NCI-H2107 treated with DMSO at 0.1 percent for 48 hours (cell line): ENCODE results near the gene GCNT2.
"Not testable (repeated sequence)": the region's sequence is repeated elsewhere in the genome, so short reads cannot be mapped to it uniquely, and the experiment has no call there.

Experiments
- DNase-seq: peaks from one replicate; lab custom pipeline; 2025; ENCODE audit not compliant: unreplicated experiment; lab: John Stamatoyannopoulos, UW

Gene GCNT2

DNA sequence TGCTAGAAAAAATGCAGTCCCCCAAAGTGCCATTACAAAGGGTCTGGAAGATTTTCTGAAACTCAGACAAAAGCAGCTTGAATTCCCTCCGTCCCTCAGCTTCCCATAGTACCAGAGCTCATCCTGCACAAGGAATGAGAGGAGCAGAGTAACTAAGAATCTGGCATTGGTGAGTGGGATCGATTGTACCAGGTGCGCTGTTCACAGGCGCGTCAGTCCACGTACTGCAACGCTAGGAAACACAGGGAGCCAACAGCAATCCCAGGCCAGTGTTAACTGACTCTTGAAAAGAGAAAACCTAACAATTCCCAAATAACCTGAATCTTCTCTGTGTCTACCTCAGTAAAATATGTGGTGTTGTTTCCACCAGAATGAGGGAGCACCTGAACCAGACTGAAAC lies 77.9 kb downstream of the GCNT2 start:
- no peak for DNase-seq

DNA sequence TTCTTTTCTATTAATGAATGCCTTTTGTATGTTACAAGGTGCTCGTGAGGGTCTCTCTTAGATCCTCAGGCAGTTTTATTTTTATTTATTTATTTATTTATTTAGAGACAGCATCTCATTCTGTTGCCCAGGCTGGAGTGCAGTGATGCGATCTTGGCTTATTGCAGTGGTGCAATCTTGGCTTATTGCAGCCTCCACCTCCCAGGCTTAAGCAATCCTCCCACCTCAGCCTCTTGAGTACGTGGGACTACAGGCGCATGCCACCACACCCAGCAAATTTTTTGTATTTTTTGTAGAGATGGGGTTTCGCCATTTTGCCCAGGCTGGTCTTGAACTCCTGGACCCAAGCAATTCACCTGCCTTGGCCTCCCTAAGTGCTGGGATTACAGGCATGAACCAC lies 79.5 kb downstream of the GCNT2 start:
- not testable (repeated sequence) for DNase-seq

GRCh38 chr6:10603219-10603618 lies 82.1 kb downstream of the GCNT2 start:
- DNase-seq, result no peak

DNA sequence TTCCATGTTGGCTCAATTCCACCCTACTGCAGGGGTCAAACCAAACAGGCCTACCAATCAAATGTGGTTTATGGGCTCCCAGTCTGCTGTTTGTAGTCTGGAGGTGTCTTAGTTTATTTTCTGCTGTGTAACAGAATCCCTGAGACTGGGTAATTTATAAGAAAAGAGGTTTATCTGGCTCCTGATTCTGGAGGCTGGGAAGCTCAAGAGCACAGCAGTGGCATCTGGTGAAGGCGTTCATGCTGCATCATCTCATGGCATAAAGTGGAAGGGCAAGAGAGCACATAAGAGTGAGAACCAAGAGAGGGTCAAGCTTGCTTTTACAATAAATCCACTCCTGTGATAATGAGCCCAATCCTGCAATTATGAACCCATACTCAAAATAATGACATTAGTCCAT lies 87.9 kb downstream of the GCNT2 start:
- DNase-seq, result no peak

- DNase-seq, result no peak
Observed at GRCh38 chr6:10610289-10610688, 89.1 kb downstream of the GCNT2 start.

- DNase-seq, result no peak
Observed at GRCh38 chr6:10612161-10612560, 91.0 kb downstream of the GCNT2 start.

- no peak for DNase-seq
Observed at GRCh38 chr6:10613077-10613476, 91.9 kb downstream of the GCNT2 start.

- peak; percentile 3 for DNase-seq
Observed at GRCh38 chr6:10613723-10614122, 92.6 kb downstream of the GCNT2 start.

GRCh38 chr6:10615675-10616074 lies 94.5 kb downstream of the GCNT2 start:
- no peak for DNase-seq

- DNase-seq, result not testable (repeated sequence)
Observed at GRCh38 chr6:10616266-10616665, 95.1 kb downstream of the GCNT2 start.

GRCh38 chr6:10617008-10617696 lies 96.0 kb downstream of the GCNT2 start:
- no peak for DNase-seq

DNA sequence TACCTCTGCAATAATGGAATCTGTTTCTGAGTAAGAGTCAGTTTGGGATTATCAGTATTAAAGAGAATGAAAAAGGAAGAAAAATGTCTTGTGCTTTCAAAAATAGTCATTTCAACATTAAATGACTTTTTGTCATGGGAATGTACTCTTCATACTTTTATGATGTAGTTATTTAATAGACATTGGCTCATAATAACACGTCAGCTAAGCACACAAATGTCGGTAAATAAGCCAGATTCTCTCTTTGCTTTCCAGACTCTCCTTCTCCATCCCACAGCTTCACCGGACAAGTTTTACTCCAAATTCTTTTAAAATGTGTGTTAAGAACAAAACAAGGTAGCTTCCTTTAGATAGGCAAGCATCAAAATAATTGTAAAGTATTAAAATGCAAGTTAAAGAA lies 97.3 kb downstream of the GCNT2 start:
- no peak for DNase-seq

- peak; percentile 0 for DNase-seq
Observed at GRCh38 chr6:10621213-10621612, 100.1 kb downstream of the GCNT2 start.

- no peak for DNase-seq
Observed at GRCh38 chr6:10621847-10622246, 100.7 kb downstream of the GCNT2 start.

- DNase-seq, result no peak
Observed at GRCh38 chr6:10624836-10625235, 103.7 kb downstream of the GCNT2 start.

DNA sequence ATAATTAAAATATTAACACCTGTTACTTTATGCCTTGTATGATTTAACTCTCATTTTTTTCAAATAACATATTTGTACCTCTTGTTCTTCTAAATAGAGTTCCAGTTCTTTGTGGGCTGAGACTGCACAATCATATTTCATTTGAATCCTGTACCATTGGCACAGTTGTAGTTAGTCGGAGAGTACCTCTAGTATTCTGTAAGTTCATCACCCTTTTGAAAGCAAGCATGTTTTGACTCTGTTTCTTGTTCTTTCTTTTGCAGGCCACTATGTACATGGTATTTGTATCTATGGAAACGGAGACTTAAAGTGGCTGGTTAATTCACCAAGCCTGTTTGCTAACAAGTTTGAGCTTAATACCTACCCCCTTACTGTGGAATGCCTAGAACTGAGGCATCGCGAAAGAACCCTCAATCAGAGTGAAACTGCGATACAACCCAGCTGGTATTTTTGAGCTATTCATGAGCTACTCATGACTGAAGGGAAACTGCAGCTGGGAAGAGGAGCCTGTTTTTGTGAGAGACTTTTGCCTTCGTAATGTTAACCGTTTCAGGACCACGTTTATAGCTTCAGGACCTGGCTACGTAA lies 105.1 kb downstream of the GCNT2 start:
- no peak for DNase-seq

GRCh38 chr6:10627800-10628199 lies 106.6 kb downstream of the GCNT2 start:
- DNase-seq, result no peak

GRCh38 chr6:10630178-10630577 lies 109.0 kb downstream of the GCNT2 start:
- no peak for DNase-seq

DNA sequence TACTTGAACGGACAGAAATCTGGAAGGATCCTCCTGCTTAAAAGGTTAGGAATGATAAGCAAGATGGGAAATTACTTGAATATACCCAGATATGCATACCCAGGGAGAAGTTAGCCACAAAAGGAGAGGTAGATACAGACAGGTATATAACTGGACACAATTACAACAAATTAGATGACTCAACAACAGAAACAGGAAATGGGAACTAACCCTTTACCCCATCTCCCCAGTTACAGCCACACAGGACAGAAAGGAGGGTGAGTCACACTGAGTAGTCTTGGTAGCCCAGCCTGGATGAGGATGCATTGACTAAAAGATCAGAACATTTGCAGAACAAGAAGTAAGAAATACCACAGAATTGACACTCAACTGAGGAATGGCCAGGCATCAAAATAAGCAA lies 112.1 kb downstream of the GCNT2 start:
- DNase-seq, result no peak

DNA sequence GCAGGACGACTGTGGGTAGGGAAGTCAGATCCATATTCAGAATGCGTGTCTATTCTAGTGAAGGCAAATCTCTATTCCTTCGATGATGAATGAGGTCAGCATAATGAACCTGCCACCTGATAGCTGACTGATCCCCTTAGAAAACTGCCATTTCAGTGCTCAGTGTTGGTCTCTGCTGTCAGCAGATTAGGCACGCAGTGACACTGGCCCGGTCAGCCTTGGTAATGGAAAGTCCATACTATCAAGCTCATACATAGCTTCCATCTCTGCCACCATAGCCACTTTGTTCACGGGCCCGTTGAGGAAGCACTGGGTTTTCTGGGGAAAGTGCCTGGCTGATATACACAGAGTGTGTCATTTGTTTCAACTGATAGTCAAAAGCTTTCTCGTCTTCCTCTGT lies 119.3 kb downstream of the GCNT2 start:
- no peak for DNase-seq

DNA sequence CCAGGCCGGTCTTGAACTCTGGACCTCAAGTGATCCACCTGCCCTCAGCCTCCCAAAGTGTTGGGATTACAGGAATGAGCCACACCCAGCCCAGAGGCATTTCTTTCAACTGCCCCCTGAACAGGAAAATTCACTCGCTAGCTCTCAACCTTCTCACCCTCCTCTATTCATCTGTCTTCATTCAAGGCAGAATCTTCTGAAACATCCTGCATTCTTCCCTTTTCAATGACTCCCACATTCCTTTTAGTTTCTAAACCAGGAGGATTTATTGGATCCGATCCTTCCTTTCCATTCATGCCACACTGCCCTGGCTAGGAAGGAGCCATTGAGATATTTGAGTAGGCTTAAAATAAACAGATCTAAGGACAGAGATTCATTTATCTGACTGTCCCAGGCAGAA lies 120.4 kb downstream of the GCNT2 start:
- DNase-seq, result no peak

DNA sequence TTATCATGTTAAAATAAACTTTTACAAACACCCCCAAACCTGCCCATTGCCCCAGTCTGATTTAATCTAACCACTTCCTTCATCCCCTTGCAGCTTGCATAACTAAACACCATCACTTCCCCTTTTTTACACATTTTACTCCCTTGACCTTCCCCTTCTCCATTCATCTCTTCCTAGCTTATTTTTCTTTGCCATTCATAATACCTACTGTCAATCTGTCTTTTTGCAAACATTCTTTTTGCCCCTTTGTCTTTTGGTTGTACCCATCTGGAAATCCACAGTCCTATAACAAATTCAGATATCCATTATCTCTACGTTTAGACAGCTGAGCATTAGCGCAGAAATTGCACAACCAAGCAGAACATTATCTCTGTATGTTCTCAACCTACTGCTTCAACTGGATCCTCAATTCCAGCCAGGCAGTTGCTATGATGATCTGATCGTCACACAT lies 122.1 kb downstream of the GCNT2 start:
- DNase-seq, result no peak

- DNase-seq, result no peak
Observed at GRCh38 chr6:10644225-10644624, 123.1 kb downstream of the GCNT2 start.
